ENCODE measurements around the gene DCBLD1.

The DCBLD1 gene

GRCh38 chr6:117456250-117456649 is 26.2 kb upstream of the DCBLD1 start:
- Histone ChIP-seq H3K27me3 (ENCODE audit: low read length) (no peaks in the 10 kb centered on the region), H3K9me2 (replicated peaks; ENCODE audit: insufficient read depth, low read length) (no peaks in the 10 kb centered on the region), H3K79me2 (ENCODE audit: insufficient read depth, low read length) (no peaks in the 10 kb centered on the region), H3K4me3 (ENCODE audit: insufficient read depth, low read length, poor library complexity, severe bottlenecking) (no peak overlapping the region), H3K36me3 (ENCODE audit: low read length) (no peaks in the 10 kb centered on the region), H3K4me2 (ENCODE audit: low read depth, low read length, poor library complexity, severe bottlenecking) (no peak overlapping the region), H3K9ac (ENCODE audit: low read length) (no peak overlapping the region), H3K27ac (ENCODE audit: low read depth, low read length) (no peak overlapping the region), H4K20me1 (ENCODE audit: low read depth, low read length) (no peaks in the 10 kb centered on the region), H2AFZ (ENCODE audit: low read depth, low read length, severe bottlenecking) (no peak overlapping the region), H3F3A (ENCODE audit: insufficient read depth) (no peaks in the 10 kb centered on the region), H3K9me3 (ENCODE audit: insufficient read depth, low read length) (no peaks in the 10 kb centered on the region)
- TF ChIP-seq EZH2phosphoT487 (conservative IDR thresholded peaks at IDR 0.05; ENCODE audit: low read length): no peak
- TF ChIP-seq, protein P1, sequence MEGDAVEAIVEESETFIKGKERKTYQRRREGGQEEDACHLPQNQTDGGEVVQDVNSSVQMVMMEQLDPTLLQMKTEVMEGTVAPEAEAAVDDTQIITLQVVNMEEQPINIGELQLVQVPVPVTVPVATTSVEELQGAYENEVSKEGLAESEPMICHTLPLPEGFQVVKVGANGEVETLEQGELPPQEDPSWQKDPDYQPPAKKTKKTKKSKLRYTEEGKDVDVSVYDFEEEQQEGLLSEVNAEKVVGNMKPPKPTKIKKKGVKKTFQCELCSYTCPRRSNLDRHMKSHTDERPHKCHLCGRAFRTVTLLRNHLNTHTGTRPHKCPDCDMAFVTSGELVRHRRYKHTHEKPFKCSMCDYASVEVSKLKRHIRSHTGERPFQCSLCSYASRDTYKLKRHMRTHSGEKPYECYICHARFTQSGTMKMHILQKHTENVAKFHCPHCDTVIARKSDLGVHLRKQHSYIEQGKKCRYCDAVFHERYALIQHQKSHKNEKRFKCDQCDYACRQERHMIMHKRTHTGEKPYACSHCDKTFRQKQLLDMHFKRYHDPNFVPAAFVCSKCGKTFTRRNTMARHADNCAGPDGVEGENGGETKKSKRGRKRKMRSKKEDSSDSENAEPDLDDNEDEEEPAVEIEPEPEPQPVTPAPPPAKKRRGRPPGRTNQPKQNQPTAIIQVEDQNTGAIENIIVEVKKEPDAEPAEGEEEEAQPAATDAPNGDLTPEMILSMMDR (IDR thresholded peaks at IDR 0.05; ENCODE audit: insufficient read depth, low read length, poor library complexity, severe bottlenecking): no peak

GRCh38 chr6:117456998-117457397 is 25.5 kb upstream of the DCBLD1 start:
- Histone ChIP-seq H3K9me3 (ENCODE audit: insufficient read depth, low read length) (no peaks in the 10 kb centered on the region), H3K27ac (ENCODE audit: low read depth, low read length) (no peak overlapping the region), H3K79me2 (ENCODE audit: insufficient read depth, low read length) (no peaks in the 10 kb centered on the region), H3K4me3 (ENCODE audit: insufficient read depth, low read length, poor library complexity, severe bottlenecking) (no peak overlapping the region), H3K9ac (ENCODE audit: low read length) (no peak overlapping the region), H2AFZ (ENCODE audit: low read depth, low read length, severe bottlenecking) (no peak overlapping the region), H4K20me1 (ENCODE audit: low read depth, low read length) (no peaks in the 10 kb centered on the region), H3K4me2 (ENCODE audit: low read depth, low read length, poor library complexity, severe bottlenecking) (no peak overlapping the region), H3K9me2 (replicated peaks; ENCODE audit: insufficient read depth, low read length) (no peaks in the 10 kb centered on the region), H3F3A (ENCODE audit: insufficient read depth) (no peaks in the 10 kb centered on the region), H3K36me3 (ENCODE audit: low read length) (no peaks in the 10 kb centered on the region), H3K27me3 (ENCODE audit: low read length) (no peaks in the 10 kb centered on the region)
- TF ChIP-seq, protein P1 (IDR thresholded peaks at IDR 0.05; ENCODE audit: insufficient read depth, low read length, poor library complexity, severe bottlenecking): no peak
- no peak for TF ChIP-seq EZH2phosphoT487 (conservative IDR thresholded peaks at IDR 0.05; ENCODE audit: low read length)

- Histone ChIP-seq H2AFZ (ENCODE audit: low read depth, low read length, severe bottlenecking) (no peak overlapping the region), H4K20me1 (ENCODE audit: low read depth, low read length) (no peaks in the 10 kb centered on the region), H3K9me2 (replicated peaks; ENCODE audit: insufficient read depth, low read length) (no peaks in the 10 kb centered on the region), H3F3A (ENCODE audit: insufficient read depth) (no peaks in the 10 kb centered on the region), H3K36me3 (ENCODE audit: low read length) (no peaks in the 10 kb centered on the region), H3K79me2 (ENCODE audit: insufficient read depth, low read length) (no peaks in the 10 kb centered on the region), H3K4me3 (ENCODE audit: insufficient read depth, low read length, poor library complexity, severe bottlenecking) (no peak overlapping the region), H3K9ac (ENCODE audit: low read length) (no peak overlapping the region), H3K27ac (ENCODE audit: low read depth, low read length) (no peak overlapping the region), H3K9me3 (ENCODE audit: insufficient read depth, low read length) (no peaks in the 10 kb centered on the region), H3K27me3 (ENCODE audit: low read length) (no peaks in the 10 kb centered on the region), H3K4me2 (ENCODE audit: low read depth, low read length, poor library complexity, severe bottlenecking) (no peak overlapping the region)
- TF ChIP-seq EZH2phosphoT487 (conservative IDR thresholded peaks at IDR 0.05; ENCODE audit: low read length): no peak
- TF ChIP-seq, protein P1 (IDR thresholded peaks at IDR 0.05; ENCODE audit: insufficient read depth, low read length, poor library complexity, severe bottlenecking): no peak
These were observed 23.1 kb upstream of the DCBLD1 start for GRCh38 chr6:117459204-117459944.
